NOMO-1 treated with dmso at 0.1 percent for 144 hours (cell line): ENCODE measurements around the gene SCOC.
"Not testable (repeated sequence)": the region's sequence is repeated elsewhere in the genome, so short reads cannot be mapped to it uniquely, and the experiment has no call there.

Experiments
- DNase-seq: peaks from one replicate; lab custom pipeline; 2025; ENCODE audit not compliant: unreplicated experiment; lab: John Stamatoyannopoulos, UW

The SCOC gene

GRCh38 chr4:140359562-140360427 is 13.7 kb upstream of the SCOC start:
- no peak for DNase-seq

- no peak for DNase-seq
Measured at GRCh38 chr4:140361099-140361498, 12.3 kb upstream of the SCOC start.

GRCh38 chr4:140363051-140363450 is 10.4 kb upstream of the SCOC start:
- no peak for DNase-seq

GRCh38 chr4:140363558-140363957 is 9.9 kb upstream of the SCOC start:
- no peak for DNase-seq

- DNase-seq = no peak
Measured at GRCh38 chr4:140367738-140368137, 5.7 kb upstream of the SCOC start.

- DNase-seq = no peak
Measured at GRCh38 chr4:140368686-140369085, 4.8 kb upstream of the SCOC start.

- DNase-seq = peak; percentile 16
Measured at GRCh38 chr4:140372751-140373327, 607 bp upstream of the SCOC start.

- no peak for DNase-seq
Measured at GRCh38 chr4:140374130-140374477, 658 bp downstream of the SCOC start.

GRCh38 chr4:140382732-140383131 is 9.3 kb downstream of the SCOC start:
- DNase-seq = no peak

- DNase-seq = no peak
Measured at GRCh38 chr4:140388015-140388414, 14.6 kb downstream of the SCOC start.

- no peak for DNase-seq
Measured at GRCh38 chr4:140395668-140396067, 22.2 kb downstream of the SCOC start.

- DNase-seq = no peak
Measured at GRCh38 chr4:140400111-140400510, 26.7 kb downstream of the SCOC start.

- no peak for DNase-seq
Measured at GRCh38 chr4:140406292-140406691, 32.8 kb downstream of the SCOC start.

- DNase-seq = no peak
Measured at GRCh38 chr4:140408974-140409373, 35.5 kb downstream of the SCOC start.

- not testable (repeated sequence) for DNase-seq
Measured at GRCh38 chr4:140413130-140413969, 39.9 kb downstream of the SCOC start.

- no peak for DNase-seq
Measured at GRCh38 chr4:140423106-140423505, 49.7 kb downstream of the SCOC start.

- DNase-seq = no peak
Measured at GRCh38 chr4:140426610-140427105, 53.2 kb downstream of the SCOC start.

GRCh38 chr4:140427106-140427918 is 53.9 kb downstream of the SCOC start, which contains the start of gene CLGN:
TSS of gene CLGN (minus strand) at chr4:140427648. CDS start at chr4:140413078, 14,570 bp downstream.
- DNase-seq = peak; percentile 23

- DNase-seq = no peak
Measured at GRCh38 chr4:140427919-140428471, 54.5 kb downstream of the SCOC start.
